ENCODE data around the gene CACNA1G. TPM values are rescaled to one million over a fixed set of nuclear protein-coding genes. Genes with fewer than 3 reads are reported as not detected.

CACNA1G gene
- total and polyA plus RNA-seq, 10 donors, result 0.02 to 1.3 (median 0.09) TPM; not detected in 1

- H3K4me1 ChIP-seq, result peaks cover 0 to 72% (median 33%) of the 10 kb centered on the region in 6 donors
- no peak for DNase-seq
- H3K27ac ChIP-seq, result no peak overlapping the region
- H3K36me3 ChIP-seq, result no peaks in the 10 kb centered on the region
- no peak overlapping the region for H3K4me3 ChIP-seq
- no peaks in the 10 kb centered on the region for H3K9me3 ChIP-seq
- TF ChIP-seq CTCF (IDR thresholded peaks at IDR 0.05 in 8 of 11, conservative IDR thresholded peaks at IDR 0.05 in 3 of 11), result no peak
- no peak for TF ChIP-seq POLR2A (IDR thresholded peaks at IDR 0.05)
- TF ChIP-seq POLR2AphosphoS5 (IDR thresholded peaks at IDR 0.05), result no peak
- intact Hi-C loops (cut with DNase I; ENCODE audit: low total_unique reads), result no loop called here
- WGBS, 5 donors, result 82 to 92% (median 89%) methylated on average over 3 to 5 of the region's 5 CpGs
- peaks cover 0 to 96% (median 31%) of the 10 kb centered on the region in 7 donors for H3K27me3 ChIP-seq (replicated peaks in 1 of 7)
Observed at GRCh38 chr17:50632637-50633036, 72.1 kb downstream of the CACNA1G start.

- H3K4me3 ChIP-seq, result no peak overlapping the region
- TF ChIP-seq CTCF (IDR thresholded peaks at IDR 0.05 in 8 of 11, conservative IDR thresholded peaks at IDR 0.05 in 3 of 11) (no peak), POLR2AphosphoS5 (IDR thresholded peaks at IDR 0.05) (no peak), POLR2A (IDR thresholded peaks at IDR 0.05) (no peak)
- DNase-seq, result no peak
- H3K27ac ChIP-seq, result no peak overlapping the region
- no peaks in the 10 kb centered on the region for H3K36me3 ChIP-seq
- intact Hi-C loops (cut with DNase I; ENCODE audit: low total_unique reads), result no loop called here
- no peaks in the 10 kb centered on the region for H3K9me3 ChIP-seq
- peaks cover 3 to 76% (median 38%) of the 10 kb centered on the region in 6 donors for H3K4me1 ChIP-seq
- peaks cover 0 to 87% (median 21%) of the 10 kb centered on the region in 7 donors for H3K27me3 ChIP-seq (replicated peaks in 1 of 7)
- 87 to 93% (median 91%) methylated on average over 9 of the region's 9 CpGs for WGBS, 5 donors
Observed at GRCh38 chr17:50633683-50634082, 73.2 kb downstream of the CACNA1G start.

- Histone ChIP-seq H3K9me3 (no peaks in the 10 kb centered on the region), H3K27me3 (replicated peaks in 1 of 7) (peaks cover 0 to 87% (median 21%) of the 10 kb centered on the region in 7 donors), H3K27ac (peak within 1 kb of the TSS in 4 of 8 donors; percentile 18 to 66 (median 58)), H3K4me3 (peak within 1 kb of the TSS; percentile 25 to 68 (median 34)), H3K36me3 (no peaks in the 10 kb centered on the region), H3K4me1 (peaks cover 10 to 83% (median 44%) of the 10 kb centered on the region in 6 donors)
- 9 to 24% (median 15%) methylated on average over 17 to 48 of the region's 48 CpGs for WGBS, 5 donors
- DNase-seq, result no peak
- TF ChIP-seq CTCF (IDR thresholded peaks at IDR 0.05 in 8 of 11, conservative IDR thresholded peaks at IDR 0.05 in 3 of 11) (no peak), POLR2A (IDR thresholded peaks at IDR 0.05) (no peak), POLR2AphosphoS5 (IDR thresholded peaks at IDR 0.05) (peak in 2 of 3 donors; percentile 30 to 71)
- intact Hi-C loops (cut with DNase I; ENCODE audit: low total_unique reads), result no loop called here
Observed at GRCh38 chr17:50634224-50634914, 73.9 kb downstream of the CACNA1G start, which contains the start of gene ABCC3. Gene ABCC3 (plus strand): TSS chr17:50634881. CDS start chr17:50634937, 56 bp downstream.

Data from spleen (tissue), 11 donors.